DMS153 treated with DMSO at 0.1 percent for 48 hours (cell line): ENCODE data around the gene CSNK1G1.
"Not testable (repeated sequence)": the region's sequence is repeated elsewhere in the genome, so short reads cannot be mapped to it uniquely, and the experiment has no call there.

Experiments used
- DNase-seq: peaks from one replicate; lab custom pipeline; 2025; ENCODE audit not compliant: unreplicated experiment; lab: John Stamatoyannopoulos, UW

The CSNK1G1 gene

DNA sequence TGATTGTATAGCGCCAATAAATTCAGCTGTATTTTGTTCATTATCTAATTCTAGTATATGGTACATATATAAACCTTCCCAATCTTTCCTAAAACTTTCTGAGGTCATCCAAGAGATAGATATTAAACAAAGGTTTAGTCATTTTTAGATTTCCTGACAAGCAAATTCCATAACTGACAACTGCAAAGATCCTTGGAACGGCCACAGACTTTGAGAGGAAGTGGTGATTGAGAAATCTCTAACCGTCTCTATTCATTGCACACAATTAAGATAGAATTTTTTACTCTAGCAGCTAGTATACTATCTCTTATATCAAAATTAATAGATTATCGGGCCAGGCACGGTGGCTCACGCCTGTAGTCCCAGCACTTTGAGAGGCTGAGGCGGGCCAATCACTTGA is 4.7 kb downstream of the CSNK1G1 start:
- DNase-seq: no peak

DNA sequence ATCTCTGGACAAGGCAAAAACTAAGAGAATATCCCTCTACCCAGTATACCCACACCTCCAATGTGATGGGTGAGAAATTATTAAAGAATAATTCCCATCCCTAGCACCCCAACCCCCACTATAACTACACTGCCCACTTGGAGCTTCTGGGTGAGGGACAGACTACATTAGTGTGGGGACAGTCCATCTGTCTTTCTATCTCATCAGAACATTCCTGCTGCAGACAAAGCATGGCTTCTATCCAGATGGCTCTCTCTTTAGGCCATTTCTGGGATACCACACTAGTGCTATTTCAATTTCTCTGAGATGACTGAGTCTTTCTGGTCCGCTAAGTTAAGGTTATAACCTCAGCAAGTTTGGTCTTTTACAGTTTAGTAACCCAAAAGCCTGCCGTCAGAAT is 6.6 kb downstream of the CSNK1G1 start:
- no peak for DNase-seq

DNA sequence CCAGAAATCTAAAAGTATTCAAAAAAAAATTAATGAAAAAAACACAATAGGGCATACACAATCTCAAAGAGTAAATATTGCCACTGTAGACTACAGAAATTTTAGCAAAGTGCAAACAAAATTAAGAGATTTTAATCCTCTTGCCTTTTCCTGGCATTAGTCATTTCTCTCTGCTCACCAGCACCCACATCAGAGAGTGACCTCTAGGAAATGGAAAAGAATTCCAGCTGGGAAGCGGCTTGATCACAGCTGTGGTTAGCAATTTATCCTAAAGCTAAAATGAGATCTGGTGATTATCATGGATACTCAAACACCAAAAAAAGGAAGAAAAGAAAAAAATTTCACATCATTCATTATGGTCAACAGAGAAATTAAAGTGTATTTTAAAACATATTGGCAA is 7.5 kb downstream of the CSNK1G1 start:
- DNase-seq: no peak

DNA sequence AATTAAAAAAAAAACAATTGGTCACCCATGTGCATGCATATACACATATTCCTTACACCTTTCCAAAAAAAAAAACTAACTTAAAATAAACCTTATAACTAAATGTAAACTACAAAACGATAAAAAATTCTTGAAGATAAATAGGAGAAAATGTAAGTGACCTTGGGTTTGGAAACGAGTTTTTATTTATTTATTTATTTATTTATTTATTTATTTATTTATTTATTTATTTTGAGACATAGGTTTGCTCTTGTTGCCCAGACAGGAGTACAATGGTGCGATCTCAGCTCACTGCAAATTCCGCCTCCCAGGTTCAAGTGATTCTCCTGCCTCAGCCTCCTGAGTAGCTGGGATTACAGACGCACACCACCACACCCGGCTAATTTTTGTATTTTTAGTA is 9.7 kb downstream of the CSNK1G1 start:
- DNase-seq: not testable (repeated sequence)

DNA sequence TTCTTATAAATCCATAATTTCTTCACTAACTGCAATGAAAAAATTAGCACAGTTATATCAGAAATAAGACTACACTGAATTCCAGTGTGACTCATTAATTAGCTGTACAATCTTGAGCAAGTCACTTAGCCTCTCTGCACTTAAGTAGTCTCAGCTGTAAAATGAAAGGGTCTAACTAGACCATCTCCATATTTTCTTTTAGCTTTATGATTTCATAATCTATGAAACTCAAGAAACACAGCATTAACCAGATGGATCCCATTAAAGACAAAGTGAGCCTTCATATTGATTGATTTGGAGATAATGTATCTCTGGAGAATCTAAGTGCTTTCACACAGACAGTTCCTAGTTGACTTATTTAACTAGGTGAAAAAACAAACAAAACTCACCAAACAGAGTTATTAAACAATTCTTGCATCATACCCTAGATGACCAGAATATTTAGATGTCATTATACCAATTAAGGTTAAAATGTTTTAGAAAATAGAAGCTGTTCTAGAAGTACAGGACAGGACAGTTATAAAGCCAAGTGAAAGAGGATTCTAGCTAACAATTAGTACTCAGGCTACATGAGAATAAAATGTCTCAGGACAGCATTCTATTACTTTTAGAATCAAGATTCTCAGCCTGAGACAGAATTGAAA is 11.2 kb downstream of the CSNK1G1 start:
- no peak for DNase-seq

DNA sequence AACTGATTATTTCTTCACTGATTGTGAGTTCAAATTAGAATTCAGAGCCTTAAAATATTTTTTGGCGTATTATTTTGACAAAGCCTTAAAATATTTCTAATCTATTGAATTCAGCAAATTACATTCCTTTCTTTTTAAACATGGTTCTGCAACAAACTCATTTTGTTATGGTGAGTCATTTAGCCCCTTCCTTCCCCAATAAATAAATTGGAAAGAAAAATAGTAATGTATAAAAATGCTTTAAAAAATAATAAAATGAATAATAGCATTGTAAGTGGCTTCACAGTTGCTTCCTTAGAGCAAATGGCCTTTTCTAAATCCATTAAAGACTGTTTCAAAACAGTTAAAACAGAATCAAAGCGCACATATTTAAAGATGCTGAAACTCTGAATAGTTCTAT is 12.1 kb downstream of the CSNK1G1 start:
- DNase-seq: no peak

DNA sequence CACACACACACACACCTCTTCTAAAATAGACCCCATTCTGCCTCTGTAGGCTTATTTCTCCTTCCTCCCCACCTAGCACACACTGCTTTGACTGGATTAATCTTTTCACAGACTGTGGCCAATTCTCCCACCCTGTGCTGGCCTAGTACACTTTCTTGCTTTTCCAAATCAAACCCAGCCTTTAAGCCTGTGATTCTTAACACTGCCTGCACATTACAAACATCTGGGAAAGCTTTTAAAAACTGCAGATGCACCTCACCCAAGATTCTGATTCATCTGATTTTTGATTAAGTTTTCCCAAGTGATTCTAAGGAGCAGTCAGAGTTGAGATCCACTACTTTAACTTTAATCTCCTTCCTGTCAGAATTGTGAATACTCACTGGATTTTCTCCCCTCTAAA is 12.8 kb downstream of the CSNK1G1 start:
- no peak for DNase-seq

DNA sequence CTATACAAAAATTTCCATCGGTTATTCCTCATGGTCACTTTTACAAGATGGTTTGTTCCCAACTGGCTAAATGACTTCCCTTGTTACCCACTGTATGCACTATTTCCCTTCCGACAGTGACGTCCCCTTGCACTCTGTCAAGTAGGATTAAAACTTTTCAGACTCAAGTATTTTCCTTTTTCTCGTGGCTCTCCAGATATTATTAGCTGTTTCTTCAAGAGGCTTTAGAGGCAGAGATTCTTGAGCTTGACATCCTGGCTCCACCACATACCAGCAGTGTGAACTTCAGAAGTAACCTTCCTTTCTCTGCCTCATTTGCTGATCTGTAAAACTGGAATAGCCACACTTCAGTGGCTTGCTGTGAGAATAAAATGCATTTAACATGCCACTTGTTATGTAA is 14.0 kb downstream of the CSNK1G1 start:
- DNase-seq: no peak

DNA sequence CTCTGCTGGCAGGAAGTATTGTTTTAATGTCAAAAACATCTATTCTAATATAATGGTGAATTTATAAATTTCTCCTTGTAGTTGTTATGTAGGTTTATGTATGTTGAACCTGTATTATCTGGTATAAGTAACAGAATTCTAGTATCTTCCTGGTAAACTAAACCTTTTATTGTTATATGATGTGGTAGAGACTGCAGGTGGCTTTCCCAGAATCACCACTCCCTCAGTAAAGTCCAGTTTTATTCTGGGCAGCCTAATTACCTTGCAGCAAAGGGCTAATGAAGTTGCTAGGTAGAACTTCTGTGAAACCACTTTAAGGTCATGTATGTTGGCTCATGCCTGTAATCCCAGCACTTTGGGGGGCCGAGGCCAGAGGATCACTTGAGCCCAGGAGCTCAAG is 15.6 kb downstream of the CSNK1G1 start:
- no peak for DNase-seq

DNA sequence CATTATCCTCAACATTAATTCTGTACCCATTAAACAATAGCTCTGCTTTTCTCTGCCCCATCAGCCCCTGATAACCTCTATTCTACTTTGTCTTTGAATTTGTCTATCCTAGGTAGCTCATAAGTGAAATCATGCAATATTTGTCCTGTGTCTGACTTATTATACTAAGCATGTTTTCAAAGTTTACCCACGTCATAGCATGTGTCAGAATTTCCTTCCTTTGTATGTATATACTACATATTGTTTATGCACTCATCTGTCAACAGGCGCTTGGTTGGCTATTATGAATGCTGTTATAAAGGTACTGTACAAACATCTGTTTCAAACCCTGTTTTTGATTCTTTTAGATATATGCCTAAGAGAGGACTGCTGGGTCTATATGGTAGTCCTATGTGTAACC is 18.2 kb downstream of the CSNK1G1 start:
- no peak for DNase-seq

DNA sequence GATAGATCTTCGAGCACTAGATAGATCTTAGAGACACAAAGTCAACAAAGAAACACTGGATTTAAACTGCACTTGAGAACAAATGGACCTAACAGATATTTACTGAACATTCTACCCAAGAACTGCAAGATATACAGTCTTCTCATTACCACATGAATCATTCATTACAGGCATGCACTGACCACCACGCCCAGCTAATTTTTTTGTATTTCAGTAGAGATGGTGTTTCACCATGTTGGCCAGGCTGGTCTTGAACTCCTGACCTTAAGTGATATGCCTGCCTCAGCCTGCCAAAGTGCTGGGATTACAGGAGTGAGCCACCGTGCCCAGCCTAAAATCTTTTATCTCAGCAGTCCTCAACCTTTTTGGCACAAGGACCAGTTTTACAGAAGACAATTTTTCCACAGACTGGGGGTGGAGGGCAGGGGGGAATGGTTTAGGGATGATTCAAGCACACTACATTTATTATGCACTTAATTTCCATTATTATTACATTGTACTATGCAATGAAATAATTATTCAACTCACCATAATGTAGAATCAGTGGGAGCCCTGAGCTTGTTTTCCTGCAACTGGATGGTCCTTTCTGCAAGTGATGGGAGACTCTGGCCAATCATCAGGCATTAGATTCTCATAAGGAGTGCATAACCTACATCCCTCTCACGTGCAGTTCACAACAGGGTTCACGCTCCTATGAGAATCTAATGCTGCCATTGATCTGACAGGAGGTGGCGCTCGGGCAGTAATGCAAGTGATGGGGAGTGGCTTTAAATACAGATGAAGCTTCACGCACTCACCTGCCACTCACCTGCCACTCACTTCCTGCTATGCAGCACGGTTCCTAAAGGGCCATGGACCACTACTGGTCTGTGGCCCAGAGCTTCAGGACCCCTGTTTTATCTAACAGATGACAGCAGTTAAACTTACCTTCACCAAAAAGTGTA is 21.7 kb downstream of the CSNK1G1 start:
- no peak for DNase-seq

DNA sequence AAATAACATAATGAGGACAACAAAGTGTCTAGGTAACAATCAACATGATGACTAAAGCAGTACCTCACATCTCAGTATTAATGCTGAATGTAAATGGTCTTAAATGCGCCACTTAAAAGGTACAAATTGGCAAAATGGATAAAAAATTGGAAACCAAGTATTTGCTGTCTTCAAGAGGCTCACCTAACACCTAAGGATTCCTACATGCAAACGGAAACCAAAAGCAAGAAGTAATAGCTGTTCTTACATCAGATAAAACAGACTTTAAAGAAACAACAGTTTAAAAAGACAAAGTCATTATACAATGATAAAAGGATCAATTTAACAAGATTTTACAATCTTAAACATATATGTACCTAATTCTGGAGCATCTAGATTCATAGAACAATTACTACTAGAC is 22.5 kb downstream of the CSNK1G1 start:
- no peak for DNase-seq

DNA sequence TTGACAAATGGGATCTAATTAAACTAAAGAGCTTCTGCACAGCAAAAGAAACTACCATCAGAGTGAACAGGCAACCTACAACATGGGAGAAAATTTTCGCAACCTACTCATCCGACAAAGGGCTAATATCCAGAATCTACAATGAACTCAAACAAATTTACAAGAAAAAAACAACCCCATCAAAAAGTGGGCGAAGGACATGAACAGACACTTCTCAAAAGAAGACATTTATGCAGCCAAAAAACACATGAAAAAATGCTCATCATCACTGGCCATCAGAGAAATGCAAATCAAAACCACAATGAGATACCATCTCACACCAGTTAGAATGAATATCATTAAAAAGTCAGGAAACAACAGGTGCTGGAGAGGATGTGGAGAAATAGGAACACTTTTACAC is 24.3 kb downstream of the CSNK1G1 start:
- DNase-seq: not testable (repeated sequence)

DNA sequence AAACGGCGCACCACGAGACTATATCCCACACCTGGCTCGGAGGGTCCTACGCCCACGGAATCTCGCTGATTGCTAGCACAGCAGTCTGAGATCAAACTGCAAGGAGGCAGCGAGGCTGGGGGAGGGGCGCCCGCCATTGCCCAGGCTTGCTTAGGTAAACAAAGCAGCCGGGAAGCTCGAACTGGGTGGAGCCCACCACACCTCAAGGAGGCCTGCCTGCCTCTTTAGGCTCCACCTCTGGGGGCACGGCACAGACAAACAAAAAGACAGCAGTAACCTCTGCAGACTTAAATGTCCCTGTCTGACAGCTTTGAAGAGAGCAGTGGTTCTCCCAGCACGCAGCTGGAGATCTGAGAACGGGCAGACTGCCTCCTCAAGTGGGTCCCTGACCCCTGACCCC is 29.0 kb downstream of the CSNK1G1 start:
- DNase-seq: not testable (repeated sequence)

DNA sequence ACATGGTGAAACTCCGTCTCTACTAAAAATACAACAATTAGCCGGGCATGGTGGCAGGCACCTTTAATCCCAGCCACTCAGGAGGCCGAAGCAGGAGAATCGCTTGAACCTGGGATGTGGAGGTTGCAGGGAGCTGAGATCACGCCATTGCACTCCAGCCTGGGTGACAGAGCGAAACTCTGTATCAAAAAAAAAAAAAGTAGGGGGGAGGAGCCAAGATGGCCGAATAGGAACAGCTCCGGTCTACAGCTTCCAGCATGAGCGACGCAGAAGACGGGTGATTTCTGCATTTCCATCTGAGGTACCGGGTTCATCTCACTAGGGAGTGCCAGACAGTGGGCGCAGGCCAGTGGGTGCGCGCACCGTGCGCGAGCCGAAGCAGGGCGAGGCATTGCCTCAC is 29.5 kb downstream of the CSNK1G1 start:
- not testable (repeated sequence) for DNase-seq

DNA sequence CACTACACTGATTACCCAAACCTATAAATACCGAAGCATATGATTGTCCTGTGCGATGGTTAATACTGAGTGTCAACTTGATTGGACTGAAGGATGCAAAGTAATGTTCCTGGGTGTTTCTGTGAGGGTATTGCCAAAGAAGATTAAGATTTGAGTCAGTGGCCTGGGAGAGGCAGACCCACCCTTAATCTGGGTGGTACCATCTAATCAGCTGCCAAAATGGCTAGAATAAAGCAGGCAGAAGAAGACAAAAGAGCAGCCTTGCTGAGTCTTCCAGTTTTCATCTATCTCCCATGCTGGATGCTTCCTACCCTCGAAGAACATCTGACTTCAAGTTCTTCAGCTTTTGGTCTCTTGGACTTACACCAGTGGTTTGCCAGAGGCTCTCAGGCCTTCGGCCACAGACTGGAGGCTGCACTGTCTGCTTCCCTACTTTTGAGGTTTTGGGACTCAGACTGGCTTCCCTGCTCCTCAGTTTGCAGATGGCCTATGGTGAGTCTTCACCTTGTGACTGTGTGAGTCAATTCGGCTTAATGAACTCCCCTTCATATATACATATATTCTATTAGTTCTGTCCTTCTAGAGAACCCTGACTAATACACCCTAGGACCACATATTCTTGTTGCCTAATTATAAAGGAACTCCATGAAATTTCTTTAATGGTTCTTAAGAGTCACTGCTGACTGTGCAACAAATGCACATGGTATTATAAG is 31.7 kb downstream of the CSNK1G1 start:
- no peak for DNase-seq

DNA sequence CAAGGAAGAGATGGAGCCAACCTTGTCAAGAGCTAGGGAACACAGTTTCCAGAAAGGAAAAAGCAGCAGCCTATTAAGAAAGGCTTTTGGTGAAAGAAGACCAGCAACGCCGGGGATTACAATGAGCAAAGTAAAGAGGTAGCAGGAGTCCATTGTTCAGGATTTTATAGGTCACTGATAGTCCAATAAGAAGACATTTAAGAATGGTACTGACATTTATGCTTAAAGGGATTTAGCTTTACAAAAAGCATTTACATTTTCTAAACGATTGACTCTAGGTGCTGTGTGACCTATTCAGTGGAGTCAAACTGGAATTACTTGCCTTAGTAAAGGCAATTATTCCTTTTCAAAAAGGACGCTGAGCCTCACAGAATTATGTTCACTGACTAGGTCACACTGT is 40.8 kb downstream of the CSNK1G1 start:
- no peak for DNase-seq

DNA sequence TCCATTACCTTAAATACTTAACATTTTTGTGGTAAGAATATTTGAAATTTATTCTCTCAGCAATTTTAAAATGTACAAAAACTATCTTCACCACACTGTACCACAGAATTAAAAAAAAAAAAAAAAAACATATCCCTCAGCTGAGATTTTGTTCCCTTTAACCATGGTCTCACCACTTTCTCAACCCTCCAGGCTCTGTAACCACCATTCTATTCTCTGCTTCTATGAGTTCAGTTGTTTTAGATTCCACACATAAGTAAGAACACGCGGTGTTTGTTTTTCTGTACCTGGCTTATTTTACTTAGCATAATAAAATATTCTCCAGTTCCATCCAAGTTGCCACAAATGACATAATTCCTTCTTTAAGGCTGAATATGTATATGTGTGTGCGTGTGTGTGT is 41.5 kb downstream of the CSNK1G1 start:
- DNase-seq: no peak

DNA sequence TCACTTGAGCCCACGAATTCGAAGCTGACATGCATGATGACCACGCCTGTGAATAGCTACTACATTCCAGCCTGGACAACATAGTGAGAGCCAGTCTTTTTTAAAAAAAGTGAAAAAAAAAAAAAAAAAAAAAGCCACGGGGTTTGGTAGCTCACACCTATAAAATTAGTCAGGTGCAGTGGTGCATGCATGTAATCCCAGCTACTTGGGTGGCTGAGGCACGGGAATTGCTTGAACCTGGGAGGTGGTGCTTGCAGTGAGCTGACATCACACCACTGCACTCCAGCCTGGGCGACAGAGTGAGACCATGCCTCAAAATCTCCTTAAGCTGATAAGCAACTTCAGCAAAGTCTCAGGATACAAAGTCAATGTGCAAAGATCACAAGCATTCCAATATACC is 44.4 kb downstream of the CSNK1G1 start:
- DNase-seq: no peak

DNA sequence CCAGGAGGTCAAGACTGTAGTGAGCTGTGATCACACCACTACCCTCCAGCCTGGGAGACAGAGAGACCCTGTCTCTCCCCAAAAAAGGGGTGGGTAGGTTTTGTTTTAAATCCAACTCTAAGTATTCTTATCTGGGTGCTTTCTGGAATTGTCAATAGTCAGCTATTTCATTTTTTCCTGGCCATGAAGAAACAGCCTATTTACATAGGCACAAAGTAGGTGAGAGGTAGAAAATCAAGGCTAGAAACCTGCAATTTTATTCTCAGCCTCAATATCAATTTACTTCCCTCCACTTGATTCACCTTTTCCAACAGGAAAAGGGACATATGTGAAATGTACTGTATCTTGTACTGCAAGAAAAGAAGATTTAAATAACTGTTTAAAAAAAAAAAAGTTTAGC is 45.9 kb downstream of the CSNK1G1 start:
- no peak for DNase-seq

DNA sequence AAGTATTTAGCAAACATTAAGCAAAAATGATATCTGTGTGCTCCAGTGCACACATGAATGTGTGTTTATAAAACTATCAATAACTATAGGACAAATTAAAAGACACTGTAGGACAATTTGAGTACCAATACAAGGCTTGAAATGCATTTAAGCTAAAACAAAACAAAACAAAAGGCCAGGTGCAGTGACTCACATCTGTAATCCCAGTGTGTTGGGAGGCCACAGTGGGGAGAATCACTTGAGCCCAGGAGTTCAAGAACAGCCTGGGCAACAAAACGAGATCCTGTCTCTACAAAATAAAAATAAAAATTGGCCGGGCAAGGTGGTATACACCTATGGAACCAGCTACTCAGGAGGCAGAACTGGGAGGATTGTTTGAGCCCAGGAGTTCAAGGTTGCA is 50.7 kb downstream of the CSNK1G1 start:
- DNase-seq: no peak

DNA sequence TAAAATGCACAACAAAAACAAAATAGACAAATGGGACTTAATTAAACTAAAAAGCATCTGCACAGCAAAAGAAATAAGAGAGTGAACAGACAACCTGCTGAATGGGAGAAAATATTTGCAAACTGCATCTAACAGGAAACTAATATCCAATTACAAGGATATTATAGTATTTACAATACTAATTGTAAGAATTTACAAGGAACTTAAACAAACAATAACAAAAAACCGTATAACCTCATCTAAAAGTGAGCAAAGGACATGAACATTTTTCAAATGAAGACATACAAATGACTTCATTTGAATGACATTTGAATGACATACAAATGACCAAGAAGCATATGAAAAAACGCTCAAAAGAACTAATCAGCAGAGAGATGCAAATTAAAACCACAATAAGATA is 66.4 kb downstream of the CSNK1G1 start:
- no peak for DNase-seq
